ENCODE data around the gene TRIM5.

TRIM5 gene

DNA sequence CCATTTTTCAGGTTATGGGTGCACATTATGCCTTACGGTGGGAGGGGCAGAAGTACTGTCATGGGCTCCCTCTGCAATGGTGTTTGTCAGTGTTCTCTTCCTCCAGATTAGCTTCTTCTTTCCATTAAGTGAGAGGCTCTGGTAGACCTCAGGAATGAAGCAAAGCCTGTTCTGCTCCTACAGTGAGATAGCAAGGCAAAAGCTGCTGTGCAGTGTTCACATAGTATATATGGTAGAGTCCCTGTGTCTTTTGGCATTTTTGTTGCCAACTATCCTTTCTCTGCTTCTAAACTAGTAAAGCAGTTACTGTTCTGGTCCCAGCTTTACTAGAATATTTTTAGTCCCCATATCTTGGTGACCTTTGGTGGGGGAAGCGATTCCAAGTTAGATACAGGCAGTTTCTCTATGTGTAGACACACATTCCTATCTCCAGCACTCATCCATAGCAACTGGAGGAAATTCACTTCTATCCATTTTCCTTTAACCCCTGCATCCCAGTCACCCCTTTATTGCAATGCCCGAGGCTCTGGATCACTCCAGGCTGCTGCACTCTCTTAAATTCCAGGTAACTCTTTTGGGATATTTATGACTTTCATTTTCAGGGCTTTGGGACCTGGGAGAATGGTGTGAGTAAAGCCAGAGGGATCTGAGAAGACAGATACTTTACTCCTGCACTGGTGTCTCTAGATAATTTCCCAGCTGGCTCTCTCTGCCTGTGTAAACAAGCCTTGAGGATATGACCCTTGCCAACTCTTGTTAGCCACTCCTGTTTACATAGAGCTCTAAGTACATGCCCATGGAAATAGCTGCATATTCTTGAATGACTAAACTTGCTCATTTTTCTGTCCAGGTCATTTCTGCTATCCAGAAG, 64.0 kb downstream of the TRIM5 start:
- Histone ChIP-seq H3K27ac (ENCODE audit: low read depth, low read length) (no peak overlapping the region), H3K36me3 (ENCODE audit: control insufficient read depth, insufficient read depth, low read length) (no peaks in the 10 kb centered on the region)

DNA sequence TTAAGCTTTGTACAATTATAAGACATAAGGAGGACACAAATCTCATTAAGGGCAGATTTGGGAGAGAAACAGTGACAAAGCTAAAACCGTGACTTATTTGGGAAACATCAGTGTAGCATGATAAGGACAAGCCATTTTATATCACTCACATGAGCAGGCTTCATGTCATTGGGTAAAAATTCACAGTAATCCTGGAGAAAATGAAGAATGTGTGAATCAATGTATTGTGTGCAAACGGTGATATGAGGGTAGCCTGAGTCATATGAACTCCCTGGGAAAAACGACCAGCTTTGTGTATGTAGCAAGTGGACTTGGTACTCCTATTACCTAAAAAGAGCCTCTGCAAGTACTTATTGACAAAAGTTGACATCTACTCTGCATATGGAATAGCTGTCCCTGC, 66.1 kb downstream of the TRIM5 start:
- Histone ChIP-seq H2BK5ac (ENCODE audit: low read length) (no peak overlapping the region), H3K56ac (ENCODE audit: low read length) (no peak overlapping the region), H3K4me3 (ENCODE audit: low read length) (no peak overlapping the region), H2AK5ac (ENCODE audit: low read length) (no peak overlapping the region), H3K79me2 (ENCODE audit: control insufficient read depth, insufficient read depth, low read length) (no peaks in the 10 kb centered on the region), H3K4ac (ENCODE audit: low read depth, low read length) (no peak overlapping the region), H2BK15ac (replicated peaks; ENCODE audit: low read depth) (no peak overlapping the region), H2BK120ac (ENCODE audit: low read depth, low read length) (no peak overlapping the region), H3K4me1 (ENCODE audit: control insufficient read depth, low read depth, low read length) (no peaks in the 10 kb centered on the region), H3K36me3 (ENCODE audit: control insufficient read depth, insufficient read depth, low read length) (no peaks in the 10 kb centered on the region), H3K27ac (ENCODE audit: low read depth, low read length) (no peak overlapping the region), H3K4me2 (ENCODE audit: low read length) (no peak overlapping the region), H4K8ac (ENCODE audit: low read depth, low read length) (no peak overlapping the region), H4K5ac (ENCODE audit: low read length) (no peak overlapping the region), H3K27me3 (ENCODE audit: insufficient read depth, low read length, poor library complexity) (no peaks in the 10 kb centered on the region), H3K79me1 (ENCODE audit: low read length) (no peaks in the 10 kb centered on the region), H3K18ac (ENCODE audit: low read length) (no peak overlapping the region), H3K9ac (ENCODE audit: low read length) (no peak overlapping the region), H3K23ac (ENCODE audit: low read length) (no peak overlapping the region)
- WGBS (ENCODE audit: extremely low coverage, insufficient coverage, low lambda C conversion rate) = no CpG with 5 or more reads among the region's 3 CpGs
- no peak for DNase-seq

More for the DNA sequence above, 64.0 kb downstream of the TRIM5 start:
- H3K79me2 ChIP-seq (ENCODE audit: control insufficient read depth, insufficient read depth, low read length) = no peaks in the 10 kb centered on the region
- H3K4ac ChIP-seq (ENCODE audit: low read depth, low read length) = no peak overlapping the region
- H2AK5ac ChIP-seq (ENCODE audit: low read length) = no peak overlapping the region
- H3K79me1 ChIP-seq (ENCODE audit: low read length) = no peaks in the 10 kb centered on the region
- peak overlapping the region; percentile 24 for H3K23ac ChIP-seq (ENCODE audit: low read length)
- H4K8ac ChIP-seq (ENCODE audit: low read depth, low read length) = no peak overlapping the region
- H2BK15ac ChIP-seq (replicated peaks; ENCODE audit: low read depth) = no peak overlapping the region
- no peak overlapping the region for H2BK5ac ChIP-seq (ENCODE audit: low read length)
- H3K18ac ChIP-seq (ENCODE audit: low read length) = no peak overlapping the region
- H3K27me3 ChIP-seq (ENCODE audit: insufficient read depth, low read length, poor library complexity) = no peaks in the 10 kb centered on the region
- H3K56ac ChIP-seq (ENCODE audit: low read length) = no peak overlapping the region
- H3K9ac ChIP-seq (ENCODE audit: low read length) = no peak overlapping the region
- no peak overlapping the region for H4K5ac ChIP-seq (ENCODE audit: low read length)
- DNase-seq = peak; percentile 60
- no peak overlapping the region for H2BK120ac ChIP-seq (ENCODE audit: low read depth, low read length)
- no peak overlapping the region for H3K4me2 ChIP-seq (ENCODE audit: low read length)
- no peak overlapping the region for H3K4me3 ChIP-seq (ENCODE audit: low read length)
- no CpG with 5 or more reads among the region's 3 CpGs for whole genome bisulfite sequencing (ENCODE audit: extremely low coverage, insufficient coverage, low lambda C conversion rate)
- H3K4me1 ChIP-seq (ENCODE audit: control insufficient read depth, low read depth, low read length) = no peaks in the 10 kb centered on the region

Data from mesendoderm (in vitro differentiated cells).